HepG2 (cell line): ENCODE data around the gene MAP4K3. TPM values are rescaled to one million over a fixed set of nuclear protein-coding genes. Genes with fewer than 3 reads are reported as not detected.

Experiments
- ATAC-seq: fragments of 200-7000 bp; cut with Tn5 transposase; 3 replicates; pipeline ENCODE4 v1.9.1; 2020; ENCODE audit warnings: mild to moderate bottlenecking, moderate library complexity
- BruUV-seq: library from RNA; stranded (reverse); fragments of 400-500 nt; replicated peaks from 2 replicates; lab custom pipeline; 2021; lab: Mats Ljungman, UMichigan
- CTCF ChIA-PET: fragments of 300-600 bp; formaldehyde crosslinking; extraction: SDS; loops from one replicate; lab custom pipeline; 2021; ENCODE audit warnings: low total read pairs, inconsistent platforms, low intra/inter-chr PET ratio; lab: Yijun Ruan, JAX
- POLR2A ChIA-PET: fragments of 350-600 bp; sonication (Branson Sonifier 250); formaldehyde crosslinking; loops from one replicate; lab custom pipeline; 2020; ENCODE audit warnings: antibody characterized with exemption, inconsistent platforms; lab: Yijun Ruan, JAX
- DNase-seq: peaks from one replicate; pipeline ENCODE4 v3.0.0-alpha.2; 2015; ENCODE audit warnings: low spot score
- FAIRE-seq: peaks from 3 replicates; lab custom pipeline; 2011; peaks lifted over from hg19 to GRCh38; lab: Jason Lieb, UNC
- H2AFZ ChIP-seq: one replicate; pipeline ENCODE4 v1.6.1; 2011; ENCODE audit warnings: low read length, inconsistent platforms
- H3K27ac ChIP-seq: fragments of 300-600 bp; 3 replicates; pipeline ENCODE4 v1.8.0; 2011; ENCODE audit warnings: mixed run types, mild to moderate bottlenecking, mixed read lengths, low read length, inconsistent platforms; ENCODE audit not compliant: insufficient read depth; ENCODE audit errors: extremely low read length
- H3K27me3 ChIP-seq, 2 experiments: fragments of 200-600 bp in 1 of 2; 2 replicates in 1 of 2; 3 replicates in 1 of 2; pipeline versions ENCODE4 v1.6.0 to v1.8.0; 2011; ENCODE audit warnings: low read length in 2 of 2, mild to moderate bottlenecking in 2 of 2, moderate library complexity in 2 of 2, inconsistent platforms in 1 of 2; ENCODE audit not compliant: insufficient read depth in 2 of 2, control insufficient read depth in 1 of 2
- H3K36me3 ChIP-seq, 2 experiments: fragments of 200-600 bp in 1 of 2; replicated peaks in 1 of 2; 2 replicates in 1 of 2; 3 replicates in 1 of 2; pipeline versions ENCODE4 v1.5.1 to v1.8.0; 2011; ENCODE audit warnings: low read length in 2 of 2, inconsistent platforms in 1 of 2; ENCODE audit not compliant: insufficient read depth in 2 of 2, control insufficient read depth in 1 of 2
- H3K4me1 ChIP-seq: 2 replicates; pipeline ENCODE4 v1.5.1; 2012; ENCODE audit warnings: low read length, inconsistent platforms; ENCODE audit not compliant: insufficient read depth
- H3K4me2 ChIP-seq: 2 replicates; pipeline ENCODE4 v1.6.0; 2011; ENCODE audit warnings: low read depth, low read length, inconsistent platforms
- H3K4me3 ChIP-seq, 3 experiments: fragments of 200-600 bp in 1 of 3; sonication (generic), shearing (Covaris generic) in 1 of 3; replicated peaks in 1 of 3; 2 replicates each; pipeline ENCODE4 v1.5.1; 2011 to 2016; ENCODE audit warnings: low read length in 3 of 3, inconsistent platforms in 2 of 3, low read depth in 2 of 3, mild to moderate bottlenecking in 2 of 3, control low read depth in 1 of 3, mixed read lengths in 1 of 3; ENCODE audit not compliant: insufficient read depth in 1 of 3
- H3K79me2 ChIP-seq: one replicate; pipeline ENCODE4 v1.6.1; 2011; ENCODE audit warnings: low read length, inconsistent platforms; ENCODE audit not compliant: insufficient read depth
- H3K9ac ChIP-seq: 2 replicates; pipeline ENCODE4 v1.6.0; 2011; ENCODE audit warnings: mild to moderate bottlenecking, low read depth, low read length, inconsistent platforms; ENCODE audit not compliant: insufficient read depth
- H3K9me3 ChIP-seq: 2 replicates; pipeline ENCODE4 v1.5.1; 2012; ENCODE audit warnings: mild to moderate bottlenecking, low read length
- H4K20me1 ChIP-seq: 2 replicates; pipeline ENCODE4 v1.6.0; 2011; ENCODE audit warnings: inconsistent platforms, mild to moderate bottlenecking, low read length, moderate library complexity; ENCODE audit not compliant: insufficient read depth
- ARNT ChIP-seq: fragments of 450-650 bp; IDR thresholded peaks from 2 replicates; pipeline ENCODE4 v1.6.1; 2017
- GATAD2A ChIP-seq: IDR thresholded peaks from 2 replicates; pipeline ENCODE4 v1.6.1; 2016
- HIVEP1 ChIP-seq: sonication (generic); formaldehyde crosslinking; IDR thresholded peaks from 2 replicates; pipeline ENCODE4 v1.4.0; 2020; ENCODE audit warnings: mild to moderate bottlenecking, missing genetic modification reagents
- HNF4A ChIP-seq: sonication (generic); formaldehyde crosslinking; IDR thresholded peaks from 2 replicates; pipeline ENCODE4 v1.4.0; 2020; ENCODE audit warnings: missing genetic modification reagents
- PCBP1 ChIP-seq: fragments of 200-400 bp; formaldehyde crosslinking; IDR thresholded peaks from 2 replicates; pipeline ENCODE4 v1.6.1; 2017; ENCODE audit warnings: mild to moderate bottlenecking, low read depth, low read length, borderline replicate concordance
- PHF8 ChIP-seq: sonication (generic); formaldehyde crosslinking; IDR thresholded peaks from 2 replicates; pipeline ENCODE4 v1.5.0; 2020; ENCODE audit warnings: missing genetic modification reagents
- SIX4 ChIP-seq: sonication (generic); formaldehyde crosslinking; IDR thresholded peaks from 2 replicates; pipeline ENCODE4 v1.4.0; 2020; ENCODE audit warnings: missing genetic modification reagents
- SMARCE1 ChIP-seq: fragments of 450-650 bp; IDR thresholded peaks from 2 replicates; pipeline ENCODE4 v1.6.1; 2017; ENCODE audit warnings: borderline replicate concordance
- SOX5 ChIP-seq: IDR thresholded peaks from 2 replicates; pipeline ENCODE4 v1.6.1; 2016; ENCODE audit warnings: borderline replicate concordance
- ZNF780A ChIP-seq: sonication (generic); formaldehyde crosslinking; IDR thresholded peaks from 2 replicates; pipeline ENCODE4 v1.8.0; 2022; ENCODE audit warnings: mild to moderate bottlenecking, missing genetic modification reagents, moderate library complexity
- WGBS: methylation state at CpG from one replicate; pipeline ENCODE4 v1.1.6; 2017; ENCODE audit warnings: low lambda C conversion rate; 5-methylcytosine and 5-hydroxymethylcytosine counted together
- in situ Hi-C: cut with HindIII; loops from 2 replicates; pipeline ENCODE4 v1.10.0; 2017; ENCODE audit warnings: low pct_unique_long_range_greater_than_20kb; ENCODE audit not compliant: extremely low pct_ligation_motif_present
- intact Hi-C: fragments of 100-400 bp; cut with micrococcal nuclease; formaldehyde crosslinking; loops from one replicate; pipeline ENCODE4 v1.10.0; 2022; ENCODE audit not compliant: unreplicated experiment
- polyA plus RNA-seq, 8 experiments: library from polyadenylated mRNA; depleted of rRNA in 3 of 8; stranded (reverse) in 7 of 8; unstranded in 1 of 8; fragments of >200 nt; fragmentation: Illumina TruSeq in 4 of 8; extraction: Trizol in 4 of 8; gene quantifications; 2 replicates each; pipeline versions ENCODE4 v1.2.1 to v1.2.3, GENCODE V29; 2011 to 2016; ENCODE audit warnings: low read depth in 4 of 8, missing spikeins in 1 of 8, mixed read lengths in 1 of 8; ENCODE audit not compliant: insufficient read depth in 1 of 8
- total RNA-seq, 5 experiments: library from RNA; depleted of rRNA; stranded (reverse); fragments of >200 nt; fragmentation: Illumina TruSeq; extraction: Trizol; gene quantifications; 2 replicates each; pipeline ENCODE4 v1.2.3, GENCODE V29; 2016; ENCODE audit warnings: low read depth in 1 of 5
- TF ChIP-seq, protein P1 (sequence below): sonication (generic); formaldehyde crosslinking; IDR thresholded peaks from 2 replicates; pipeline ENCODE4 v1.4.0; 2020; ENCODE audit warnings: missing genetic modification reagents, borderline replicate concordance
- TF ChIP-seq, protein P2 (sequence below): IDR thresholded peaks from 2 replicates; pipeline ENCODE4 v1.6.1; 2016

MAP4K3 gene
- total and polyA plus RNA-seq, 2 of the 13 experiments (the other 11 are each of a cell fraction or from before 2014, with no cell fraction given), result 45.9 to 53.2 TPM

DNA sequence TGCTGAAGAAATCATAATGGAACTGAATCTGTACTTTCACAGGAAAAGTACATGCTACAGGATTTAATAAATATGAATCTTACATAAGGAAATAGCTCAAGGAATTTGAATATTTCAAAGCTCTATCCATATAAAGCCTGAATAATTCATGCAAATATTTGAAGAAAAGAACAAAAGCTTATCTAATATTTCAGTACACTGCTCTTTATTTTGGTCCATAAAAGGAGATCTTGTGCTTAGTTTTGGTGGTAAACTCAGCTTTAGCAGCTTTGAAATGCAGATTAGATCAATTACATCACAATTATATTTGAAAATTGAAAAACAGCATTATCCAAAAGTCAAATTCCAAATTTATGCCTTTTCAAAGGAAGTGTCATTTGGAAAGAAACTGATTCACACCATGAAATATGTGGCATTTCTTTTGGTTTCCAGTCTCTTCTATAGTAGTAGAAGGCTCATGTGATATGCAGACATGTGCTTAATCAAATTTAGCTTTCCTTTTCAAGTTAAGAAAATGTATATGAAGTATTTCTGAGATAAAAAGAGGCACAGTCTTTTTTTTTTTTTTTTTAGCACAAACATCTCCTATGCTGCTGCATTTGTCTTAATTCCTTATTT lies 42.1 kb upstream of the MAP4K3 start:
- Histone ChIP-seq H3K4me3 (no peak overlapping the region), H3K4me1 (no peaks in the 10 kb centered on the region), H2AFZ (no peak overlapping the region), H3K4me2 (no peak overlapping the region), H3K27me3 (no peaks in the 10 kb centered on the region), H3K36me3 (peaks cover 3 to 21% of the 10 kb centered on the region in 2 experiments; a peak in 3 of 5 replicates), H3K27ac (no peak overlapping the region), H3K9ac (no peak overlapping the region), H4K20me1 (no peaks in the 10 kb centered on the region), H3K9me3 (no peaks in the 10 kb centered on the region), H3K79me2 (no peaks in the 10 kb centered on the region)
- no peak for ATAC-seq
- in situ Hi-C loops (no loop called here), intact Hi-C loops (no loop called here)
- DNase-seq, result no peak
- no TSS peak for BruUV-seq
- CTCF ChIA-PET, result no interaction called here
- POLR2A ChIA-PET, result interaction anchor here (1.4 kb wide), 1 partner anchor 9 kb away, joined by 4 read pairs; no protein-coding TSS in a partner anchor
- TF ChIP-seq, protein P1, sequence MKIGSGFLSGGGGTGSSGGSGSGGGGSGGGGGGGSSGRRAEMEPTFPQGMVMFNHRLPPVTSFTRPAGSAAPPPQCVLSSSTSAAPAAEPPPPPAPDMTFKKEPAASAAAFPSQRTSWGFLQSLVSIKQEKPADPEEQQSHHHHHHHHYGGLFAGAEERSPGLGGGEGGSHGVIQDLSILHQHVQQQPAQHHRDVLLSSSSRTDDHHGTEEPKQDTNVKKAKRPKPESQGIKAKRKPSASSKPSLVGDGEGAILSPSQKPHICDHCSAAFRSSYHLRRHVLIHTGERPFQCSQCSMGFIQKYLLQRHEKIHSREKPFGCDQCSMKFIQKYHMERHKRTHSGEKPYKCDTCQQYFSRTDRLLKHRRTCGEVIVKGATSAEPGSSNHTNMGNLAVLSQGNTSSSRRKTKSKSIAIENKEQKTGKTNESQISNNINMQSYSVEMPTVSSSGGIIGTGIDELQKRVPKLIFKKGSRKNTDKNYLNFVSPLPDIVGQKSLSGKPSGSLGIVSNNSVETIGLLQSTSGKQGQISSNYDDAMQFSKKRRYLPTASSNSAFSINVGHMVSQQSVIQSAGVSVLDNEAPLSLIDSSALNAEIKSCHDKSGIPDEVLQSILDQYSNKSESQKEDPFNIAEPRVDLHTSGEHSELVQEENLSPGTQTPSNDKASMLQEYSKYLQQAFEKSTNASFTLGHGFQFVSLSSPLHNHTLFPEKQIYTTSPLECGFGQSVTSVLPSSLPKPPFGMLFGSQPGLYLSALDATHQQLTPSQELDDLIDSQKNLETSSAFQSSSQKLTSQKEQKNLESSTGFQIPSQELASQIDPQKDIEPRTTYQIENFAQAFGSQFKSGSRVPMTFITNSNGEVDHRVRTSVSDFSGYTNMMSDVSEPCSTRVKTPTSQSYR, result no peak
- TF ChIP-seq, protein P2, sequence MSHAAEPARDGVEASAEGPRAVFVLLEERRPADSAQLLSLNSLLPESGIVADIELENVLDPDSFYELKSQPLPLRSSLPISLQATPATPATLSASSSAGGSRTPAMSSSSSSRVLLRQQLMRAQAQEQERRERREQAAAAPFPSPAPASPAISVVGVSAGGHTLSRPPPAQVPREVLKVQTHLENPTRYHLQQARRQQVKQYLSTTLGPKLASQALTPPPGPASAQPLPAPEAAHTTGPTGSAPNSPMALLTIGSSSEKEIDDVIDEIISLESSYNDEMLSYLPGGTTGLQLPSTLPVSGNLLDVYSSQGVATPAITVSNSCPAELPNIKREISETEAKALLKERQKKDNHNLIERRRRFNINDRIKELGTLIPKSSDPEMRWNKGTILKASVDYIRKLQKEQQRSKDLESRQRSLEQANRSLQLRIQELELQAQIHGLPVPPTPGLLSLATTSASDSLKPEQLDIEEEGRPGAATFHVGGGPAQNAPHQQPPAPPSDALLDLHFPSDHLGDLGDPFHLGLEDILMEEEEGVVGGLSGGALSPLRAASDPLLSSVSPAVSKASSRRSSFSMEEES (CRISPR knock-in tag), result no peak
- FAIRE-seq, result no peak

GRCh38 chr2:39476524-39476923 lies 39.4 kb upstream of the MAP4K3 start:
- BruUV-seq, result no TSS peak
- POLR2A ChIA-PET, result no interaction called here
- no peaks in the 10 kb centered on the region for H3K4me1 ChIP-seq
- H3K9ac ChIP-seq, result no peak overlapping the region
- H2AFZ ChIP-seq, result no peak overlapping the region
- intact Hi-C loops (no loop called here), in situ Hi-C loops (no loop called here)
- H4K20me1 ChIP-seq, result no peaks in the 10 kb centered on the region
- H3K36me3 ChIP-seq, result peaks cover 3 to 21% of the 10 kb centered on the region in 2 experiments; a peak in 3 of 5 replicates
- H3K4me2 ChIP-seq, result no peak overlapping the region
- H3K27me3 ChIP-seq, result no peaks in the 10 kb centered on the region
- no peak overlapping the region for H3K27ac ChIP-seq
- TF ChIP-seq PCBP1 (no peak), HIVEP1 (CRISPR knock-in tag) (no peak), GATAD2A (no peak), ARNT (no peak), HNF4A (no peak), PHF8 (CRISPR knock-in tag) (no peak), SMARCE1 (no peak), SOX5 (CRISPR knock-in tag) (no peak), ZNF780A (CRISPR knock-in tag) (no peak), SIX4 (CRISPR knock-in tag) (no peak)
- 89% methylated on average over 4 of the region's 4 CpGs for WGBS
- DNase-seq (no peak), FAIRE-seq (no peak), ATAC-seq (no peak)
- H3K79me2 ChIP-seq, result no peaks in the 10 kb centered on the region
- H3K9me3 ChIP-seq, result no peaks in the 10 kb centered on the region
- H3K4me3 ChIP-seq, result no peak overlapping the region
- CTCF ChIA-PET, result no interaction called here
